ENCODE data around the gene DIAPH3. TPM values are rescaled to one million over a fixed set of nuclear protein-coding genes. Genes with fewer than 3 reads are reported as not detected.
A peak's percentile ranks its signal among the peaks of the same experiment; 100 is the strongest.

DIAPH3 gene
- total and polyA plus RNA-seq, 2 of the 8 experiments (the other 6 are each of a cell fraction or from before 2014, with no cell fraction given), result 8.0 to 30.8 TPM

DNA sequence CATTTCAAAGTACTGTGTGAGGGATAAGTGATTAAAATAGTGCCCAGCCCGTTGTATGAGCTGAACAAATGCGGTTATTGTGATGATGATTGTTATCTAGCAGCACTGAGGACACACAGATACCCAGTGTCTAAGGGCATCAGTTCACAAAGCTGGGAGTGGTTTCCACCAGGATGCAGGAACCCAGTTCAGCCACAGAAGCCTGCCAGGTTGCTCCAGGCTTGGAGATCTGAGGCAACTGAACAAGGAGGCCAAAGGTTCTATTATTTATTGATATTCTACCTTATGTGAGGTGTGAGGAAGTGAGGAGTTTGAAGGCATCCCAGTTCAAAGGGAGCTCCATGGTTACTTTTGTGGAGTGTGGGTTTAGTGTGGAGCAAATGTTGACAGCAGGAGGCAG lies 13.2 kb downstream of the DIAPH3 start:
- Histone ChIP-seq H2BK12ac (ENCODE audit: low read depth, low read length) (peak overlapping the region; percentile 44; the same call in 1 of the 2 replicates), H3K4me1 (replicated peaks in 1 of 4; ENCODE audit: control insufficient read depth in 3 of 4, insufficient read depth in 4 of 4, low read length in 3 of 4) (peaks cover 0 to 4% (median 0%) of the 10 kb centered on the region in 4 experiments; a peak in 1 of 7 replicates), H4K20me1 (replicated peaks in 1 of 2; ENCODE audit: control insufficient read depth in 1 of 2, insufficient read depth in 2 of 2, low read length in 2 of 2) (peaks cover 2 to 5% of the 10 kb centered on the region in 2 experiments), H3K14ac (ENCODE audit: insufficient read length) (no peak overlapping the region), H4K8ac (ENCODE audit: extremely low read depth, insufficient read depth, low read length) (no peak overlapping the region), H3K9me3 (ENCODE audit: insufficient read depth in 2 of 2, low read depth in 1 of 2, low read length in 1 of 2) (no peaks in the 10 kb centered on the region), H2BK5ac (ENCODE audit: low read depth, low read length) (no peak overlapping the region), H2BK15ac (ENCODE audit: low read length) (no peak overlapping the region), H4K5ac (ENCODE audit: insufficient read length, low read depth, low read length) (no peak overlapping the region), H2BK120ac (replicated peaks; ENCODE audit: low read depth, low read length) (no peak overlapping the region), H3K9ac (replicated peaks in 1 of 4; ENCODE audit: extremely low read depth in 1 of 4, low read depth in 3 of 4, low read length in 3 of 4) (no peak overlapping the region), H3K23ac (ENCODE audit: insufficient read length) (no peak overlapping the region), H3K18ac (ENCODE audit: extremely low read depth, low read length) (no peak overlapping the region), H3K4me2 (ENCODE audit: insufficient read depth in 1 of 2, low read depth in 2 of 2, low read length in 2 of 2) (no peak overlapping the region), H4K91ac (replicated peaks; ENCODE audit: insufficient read length, low read length) (no peak overlapping the region), H2AK5ac (ENCODE audit: low read depth, low read length) (no peak overlapping the region), H3K79me2 (ENCODE audit: control insufficient read depth in 1 of 2, insufficient read depth in 2 of 2, low read length in 2 of 2) (peaks cover 15 to 96% of the 10 kb centered on the region in 2 experiments), H3K56ac (replicated peaks; ENCODE audit: insufficient read length, low read depth, low read length) (no peak overlapping the region), H2BK20ac (ENCODE audit: low read length) (no peak overlapping the region), H3K27ac (ENCODE audit: low read depth, low read length) (no peak overlapping the region), H3K79me1 (ENCODE audit: low read depth, low read length) (peaks cover 4% of the 10 kb centered on the region; the same call in 1 of the 2 replicates), H3K27me3 (replicated peaks in 1 of 4; ENCODE audit: control insufficient read depth in 3 of 4, extremely low read depth in 1 of 4, insufficient read depth in 3 of 4, low read length in 3 of 4) (no peaks in the 10 kb centered on the region), H3K23me2 (ENCODE audit: low read depth, low read length) (no peaks in the 10 kb centered on the region), H3K4ac (replicated peaks; ENCODE audit: insufficient read length, low read depth, low read length) (no peak overlapping the region), H3K36me3 (ENCODE audit: control insufficient read depth in 2 of 4, insufficient read depth in 4 of 4, low read length in 3 of 4) (no peaks in the 10 kb centered on the region; a peak in 1 of 8 replicates), H2AFZ (ENCODE audit: low read length) (no peak overlapping the region), H3K4me3 (ENCODE audit: extremely low read depth in 1 of 4, insufficient read depth in 2 of 4, low read depth in 3 of 4, low read length in 4 of 4) (no peak overlapping the region)
- DNase-seq (ENCODE audit: low read depth in 1 of 2, low spot score in 2 of 2), result no peak
- TF ChIP-seq CHD2 (IDR thresholded peaks at IDR 0.05; ENCODE audit: low read length) (no peak), YY1 (IDR thresholded peaks at IDR 0.05; ENCODE audit: low read depth, low read length) (no peak), CREB1 (IDR thresholded peaks at IDR 0.05) (no peak), MAFK (IDR thresholded peaks at IDR 0.05; ENCODE audit: low read depth, low read length) (no peak)
- POLR2A ChIA-PET (ENCODE audit: partially characterized antibody), result interaction anchor here (2.3 kb wide), 1 partner anchor 14 kb away, joined by 12 read pairs; the partner anchor contains the start of gene DIAPH3
- no peak for FAIRE-seq
- CTCF ChIA-PET (ENCODE audit: partially characterized antibody), result interaction anchor here (0.6 to 2.1 kb wide), 4 partner anchors 11 to 80 kb away, joined by 3 to 7 read pairs (median 4); no protein-coding TSS in a partner anchor
- 89% methylated on average over 2 of the region's 2 CpGs; no CpG with 5 or more reads in 1 of the 2 experiments for WGBS, 2 experiments (ENCODE audit: extremely low coverage in 1 of 2, insufficient coverage in 1 of 2, insufficient read length in 1 of 2, insufficient replicate concordance in 2 of 2, low coverage in 1 of 2, low lambda C conversion rate in 2 of 2, missing lambda C conversion rate in 1 of 2)

All from H1 (cell line).